ENCODE data around the gene MDC1. TPM values are rescaled to one million over a fixed set of nuclear protein-coding genes. Genes with fewer than 3 reads are reported as not detected.

MDC1 gene
- total and polyA plus RNA-seq, 5 donors from 2014 or later, result 1.2 to 32.7 (median 4.8) TPM

DNA sequence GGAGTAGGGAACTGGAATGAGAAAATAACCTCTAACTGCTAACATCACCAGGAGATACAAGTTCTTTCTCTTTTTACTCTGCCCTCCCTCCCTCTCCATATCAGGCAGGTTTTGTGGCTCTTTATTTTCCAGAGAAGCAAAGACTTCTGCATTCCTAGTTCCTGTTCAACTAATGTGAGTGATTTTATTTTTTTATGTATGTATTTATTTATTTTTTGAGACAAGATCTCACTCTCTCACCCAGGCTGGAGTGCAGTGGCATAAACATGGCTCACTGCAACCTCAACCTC is 33.2 kb upstream of the MDC1 start:
- no peaks in the 10 kb centered on the region for H3K36me3 Mint-ChIP-seq
- no peaks in the 10 kb centered on the region for H3K4me1 ChIP-seq (ENCODE audit: control insufficient read depth, insufficient read depth, low read length, poor library complexity, severe bottlenecking)
- no peak overlapping the region for H3K4me3 ChIP-seq (ENCODE audit: low read depth, low read length)
- no peaks in the 10 kb centered on the region for H3K9me3 ChIP-seq (ENCODE audit: control insufficient read depth in 2 of 2, low read length in 2 of 2)
- no peaks in the 10 kb centered on the region for H3K27me3 Mint-ChIP-seq
- no peak overlapping the region for H3K4me3 Mint-ChIP-seq
- peaks cover 0 to 12% (median 6%) of the 10 kb centered on the region in 4 donors for H3K4me1 Mint-ChIP-seq
- H3K27me3 ChIP-seq (ENCODE audit: control insufficient read depth, insufficient read depth, low read length), result no peaks in the 10 kb centered on the region
- no peaks in the 10 kb centered on the region for H3K9me3 Mint-ChIP-seq
- DNase-seq (no peak), ATAC-seq (ENCODE audit: low read depth in 2 of 2) (no peak)
- H3K27ac ChIP-seq (ENCODE audit: insufficient read depth, low read length, poor library complexity, severe bottlenecking), result no peak overlapping the region
- no peaks in the 10 kb centered on the region for H3K36me3 ChIP-seq (ENCODE audit: control insufficient read depth, insufficient read depth, low read length)
- H3K27ac Mint-ChIP-seq, result no peak overlapping the region

DNA sequence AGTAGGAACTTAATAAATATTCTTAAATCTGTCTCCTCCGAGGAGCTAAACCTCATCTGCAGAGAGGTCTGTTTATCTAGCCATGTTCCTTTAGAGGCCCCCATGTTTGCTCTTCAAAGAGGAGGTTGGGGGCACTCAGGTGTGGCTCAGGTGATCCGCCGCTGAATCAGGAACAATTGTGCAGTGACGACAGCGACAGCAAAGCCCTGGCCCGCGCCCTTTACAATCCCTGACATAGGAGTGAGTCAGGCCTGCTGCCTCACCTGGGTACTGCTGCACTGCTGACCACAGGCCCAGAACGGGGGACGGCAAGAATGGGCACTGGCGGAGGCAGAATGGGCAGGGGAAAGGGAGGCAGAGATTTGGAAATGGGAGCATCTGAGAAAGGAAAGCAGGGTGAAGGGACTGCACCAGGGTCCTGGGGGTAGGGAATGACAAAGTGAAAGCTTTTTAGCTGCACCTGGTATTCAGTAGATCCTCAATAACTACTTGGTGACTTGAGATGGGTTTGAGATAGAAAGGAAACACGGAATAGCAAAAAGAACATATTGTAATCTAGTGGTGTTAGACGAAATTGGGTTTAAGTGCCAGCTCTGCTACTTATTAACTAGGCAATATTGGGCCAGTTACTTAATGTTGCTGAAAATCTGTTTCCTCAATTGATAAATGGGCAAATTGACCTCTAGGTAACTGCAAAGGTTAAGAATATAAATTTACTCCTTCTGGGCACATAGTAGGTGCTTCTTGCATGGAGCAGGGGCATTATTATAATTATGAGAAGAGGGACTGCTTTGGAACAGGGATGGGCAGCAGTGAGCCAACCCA is 32.7 kb upstream of the MDC1 start:
- ATAC-seq (ENCODE audit: low read depth in 2 of 2), result no peak
- H3K4me1 Mint-ChIP-seq, result peaks cover 0 to 15% (median 8%) of the 10 kb centered on the region in 4 donors
- no peaks in the 10 kb centered on the region for H3K9me3 ChIP-seq (ENCODE audit: control insufficient read depth in 2 of 2, low read length in 2 of 2)
- peak overlapping the region in 1 of 3 donors; percentile 50 for H3K27ac Mint-ChIP-seq
- no peaks in the 10 kb centered on the region for H3K36me3 ChIP-seq (ENCODE audit: control insufficient read depth, insufficient read depth, low read length)
- no peak overlapping the region for H3K27ac ChIP-seq (ENCODE audit: insufficient read depth, low read length, poor library complexity, severe bottlenecking)
- DNase-seq, result no peak
- H3K27me3 Mint-ChIP-seq, result no peaks in the 10 kb centered on the region
- no peaks in the 10 kb centered on the region for H3K36me3 Mint-ChIP-seq
- no peaks in the 10 kb centered on the region for H3K9me3 Mint-ChIP-seq
- H3K4me1 ChIP-seq (ENCODE audit: control insufficient read depth, insufficient read depth, low read length, poor library complexity, severe bottlenecking), result no peaks in the 10 kb centered on the region
- H3K4me3 ChIP-seq (ENCODE audit: low read depth, low read length), result no peak overlapping the region
- no peaks in the 10 kb centered on the region for H3K27me3 ChIP-seq (ENCODE audit: control insufficient read depth, insufficient read depth, low read length)
- no peak overlapping the region for H3K4me3 Mint-ChIP-seq

DNA sequence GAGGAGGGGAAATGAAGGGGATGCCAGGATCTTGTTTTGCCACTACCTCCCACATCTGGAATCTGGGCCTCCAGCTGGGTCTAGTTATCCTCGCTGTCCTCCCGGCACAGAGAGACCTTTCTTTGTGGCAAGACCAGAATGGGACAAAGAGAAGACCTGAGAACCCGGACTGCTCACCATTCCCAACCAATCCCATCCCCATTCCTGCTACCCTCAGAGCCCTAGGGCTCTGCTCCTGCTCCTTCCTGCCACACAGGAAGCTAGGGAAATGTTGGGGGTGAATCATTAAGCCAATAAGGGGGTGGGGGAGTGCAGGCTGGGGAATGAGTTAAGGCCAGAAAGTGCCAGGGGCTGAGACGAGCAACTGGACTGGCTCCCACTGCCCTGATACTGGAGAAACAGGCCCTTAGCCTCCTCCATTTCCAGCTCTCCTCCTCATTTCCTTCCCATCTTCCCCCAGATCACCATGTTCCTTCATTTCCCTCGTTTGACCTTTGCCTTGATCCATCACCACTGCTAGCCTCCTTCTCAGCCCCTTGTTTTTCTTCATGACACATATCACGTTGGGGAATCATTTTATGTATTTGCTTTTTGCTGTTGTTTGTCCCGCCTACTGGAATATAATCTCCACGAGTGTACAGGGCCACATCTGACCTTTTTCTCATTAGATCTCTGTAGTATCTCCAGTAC is 31.9 kb upstream of the MDC1 start:
- H3K27me3 ChIP-seq (ENCODE audit: control insufficient read depth, insufficient read depth, low read length), result no peaks in the 10 kb centered on the region
- ATAC-seq (ENCODE audit: low read depth in 2 of 2) (no peak), DNase-seq (no peak)
- Mint-ChIP-seq H3K36me3 (no peaks in the 10 kb centered on the region), H3K4me3 (no peak overlapping the region), H3K9me3 (no peaks in the 10 kb centered on the region), H3K27ac (peak overlapping the region in 1 of 3 donors; percentile 50), H3K4me1 (peaks cover 0 to 19% (median 11%) of the 10 kb centered on the region in 4 donors), H3K27me3 (no peaks in the 10 kb centered on the region)
- no peak overlapping the region for H3K27ac ChIP-seq (ENCODE audit: insufficient read depth, low read length, poor library complexity, severe bottlenecking)
- H3K36me3 ChIP-seq (ENCODE audit: control insufficient read depth, insufficient read depth, low read length), result no peaks in the 10 kb centered on the region
- H3K9me3 ChIP-seq (ENCODE audit: control insufficient read depth in 2 of 2, low read length in 2 of 2), result no peaks in the 10 kb centered on the region
- no peak overlapping the region for H3K4me3 ChIP-seq (ENCODE audit: low read depth, low read length)
- H3K4me1 ChIP-seq (ENCODE audit: control insufficient read depth, insufficient read depth, low read length, poor library complexity, severe bottlenecking), result peaks cover 5% of the 10 kb centered on the region

- no peaks in the 10 kb centered on the region for H3K36me3 ChIP-seq (ENCODE audit: control insufficient read depth, insufficient read depth, low read length)
- Mint-ChIP-seq H3K36me3 (no peaks in the 10 kb centered on the region), H3K4me1 (peaks cover 0 to 28% (median 19%) of the 10 kb centered on the region in 4 donors), H3K27me3 (peaks cover 7% of the 10 kb centered on the region), H3K4me3 (peak overlapping the region in 1 of 4 donors; percentile 8), H3K27ac (peak overlapping the region in 1 of 3 donors; percentile 53), H3K9me3 (peaks cover 0 to 2% (median 0%) of the 10 kb centered on the region in 7 donors)
- no peak overlapping the region for H3K4me3 ChIP-seq (ENCODE audit: low read depth, low read length)
- H3K27ac ChIP-seq (ENCODE audit: insufficient read depth, low read length, poor library complexity, severe bottlenecking), result no peak overlapping the region
- peaks cover 14% of the 10 kb centered on the region for H3K4me1 ChIP-seq (ENCODE audit: control insufficient read depth, insufficient read depth, low read length, poor library complexity, severe bottlenecking)
- no peaks in the 10 kb centered on the region for H3K27me3 ChIP-seq (ENCODE audit: control insufficient read depth, insufficient read depth, low read length)
- no peaks in the 10 kb centered on the region for H3K9me3 ChIP-seq (ENCODE audit: control insufficient read depth in 2 of 2, low read length in 2 of 2)
- no peak for ATAC-seq (ENCODE audit: low read depth in 2 of 2)
- DNase-seq, result no peak
Observed at GRCh38 chr6:30747902-30748769, 31.1 kb upstream of the MDC1 start.

- Mint-ChIP-seq H3K4me3 (no peak overlapping the region), H3K27ac (peak overlapping the region in 1 of 3 donors; percentile 53), H3K27me3 (peaks cover 7% of the 10 kb centered on the region), H3K4me1 (peaks cover 0 to 33% (median 21%) of the 10 kb centered on the region in 4 donors), H3K36me3 (no peaks in the 10 kb centered on the region), H3K9me3 (peaks cover 0 to 2% (median 0%) of the 10 kb centered on the region in 7 donors)
- H3K9me3 ChIP-seq (ENCODE audit: control insufficient read depth in 2 of 2, low read length in 2 of 2), result no peaks in the 10 kb centered on the region
- DNase-seq (no peak), ATAC-seq (ENCODE audit: low read depth in 2 of 2) (no peak)
- H3K4me3 ChIP-seq (ENCODE audit: low read depth, low read length), result no peak overlapping the region
- H3K27me3 ChIP-seq (ENCODE audit: control insufficient read depth, insufficient read depth, low read length), result no peaks in the 10 kb centered on the region
- peaks cover 21% of the 10 kb centered on the region for H3K4me1 ChIP-seq (ENCODE audit: control insufficient read depth, insufficient read depth, low read length, poor library complexity, severe bottlenecking)
- no peak overlapping the region for H3K27ac ChIP-seq (ENCODE audit: insufficient read depth, low read length, poor library complexity, severe bottlenecking)
- H3K36me3 ChIP-seq (ENCODE audit: control insufficient read depth, insufficient read depth, low read length), result no peaks in the 10 kb centered on the region
Observed at GRCh38 chr6:30747300-30747687, 30.2 kb upstream of the MDC1 start.

DNA sequence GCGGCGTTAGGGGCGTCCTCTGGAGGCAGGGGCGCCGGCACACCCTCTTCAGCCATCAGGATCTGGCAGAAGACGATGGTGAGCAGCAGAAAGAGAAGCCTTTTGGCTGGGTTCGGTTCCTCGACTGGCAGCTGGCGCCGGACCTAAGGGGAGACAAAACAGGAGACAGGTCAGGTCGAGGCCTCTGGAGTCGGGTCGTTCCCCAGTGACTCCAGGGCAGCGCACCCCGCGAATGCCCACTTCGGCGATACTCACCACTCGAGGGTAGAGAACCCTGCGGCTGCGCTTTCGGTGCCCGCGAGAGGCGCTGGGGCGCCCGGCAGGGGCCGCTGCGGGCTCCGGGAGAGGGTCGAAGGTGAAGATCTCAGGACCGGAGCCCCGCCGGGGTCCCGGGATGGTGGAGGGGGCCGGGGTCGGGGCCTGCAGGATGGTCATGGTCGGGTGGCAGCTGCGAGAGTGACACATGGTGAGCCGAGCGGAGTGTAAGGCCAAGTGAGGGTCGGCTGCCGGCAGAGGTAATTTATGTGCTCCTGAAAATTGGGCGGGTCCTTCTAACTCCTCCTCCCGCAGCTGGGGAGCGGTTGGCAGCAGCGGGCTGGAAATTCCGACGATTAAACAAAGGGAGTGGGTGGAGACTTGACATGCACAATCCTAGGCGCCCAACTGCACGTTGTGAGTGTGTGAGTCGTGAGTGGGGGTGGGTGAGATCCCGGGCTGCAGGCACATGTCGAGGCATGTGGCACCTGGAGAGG is 27.1 kb upstream of the MDC1 start, which contains the start of gene IER3:
Gene IER3, minus strand, starts transcription at position 494 of the 752 bp plus-strand sequence. Its CDS starts 29 bp downstream, at position 465.
- H3K27me3 Mint-ChIP-seq, result peaks cover 7% of the 10 kb centered on the region
- peaks cover 7% of the 10 kb centered on the region for H3K36me3 Mint-ChIP-seq
- Histone ChIP-seq H3K27ac (ENCODE audit: insufficient read depth, low read length, poor library complexity, severe bottlenecking) (peak within 1 kb of the TSS; percentile 59), H3K36me3 (ENCODE audit: control insufficient read depth, insufficient read depth, low read length) (no peaks in the 10 kb centered on the region), H3K4me3 (ENCODE audit: low read depth, low read length) (peak within 1 kb of the TSS; percentile 80), H3K4me1 (ENCODE audit: control insufficient read depth, insufficient read depth, low read length, poor library complexity, severe bottlenecking) (peaks cover 33% of the 10 kb centered on the region), H3K9me3 (ENCODE audit: control insufficient read depth in 2 of 2, low read length in 2 of 2) (no peaks in the 10 kb centered on the region), H3K27me3 (ENCODE audit: control insufficient read depth, insufficient read depth, low read length) (no peaks in the 10 kb centered on the region)
- H3K27ac Mint-ChIP-seq, result peak within 1 kb of the TSS; percentile 92 to 94 (median 93)
- peaks cover 0 to 63% (median 41%) of the 10 kb centered on the region in 4 donors for H3K4me1 Mint-ChIP-seq
- peaks cover 0 to 2% (median 0%) of the 10 kb centered on the region in 7 donors for H3K9me3 Mint-ChIP-seq
- peak within 1 kb of the TSS; percentile 91 to 98 (median 96) for H3K4me3 Mint-ChIP-seq
- DNase-seq (peak; percentile 61 to 68 (median 63)), ATAC-seq (ENCODE audit: low read depth in 2 of 2) (peak; percentile 55 to 62)
